DND-41 (cell line): ENCODE data around the gene FAM184B.

Experiments
- ATAC-seq: fragments of 200-7000 bp; cut with Tn5 transposase; 3 replicates; pipeline ENCODE4 v1.9.1; 2021; ENCODE audit warnings: low read depth; ENCODE audit not compliant: insufficient read depth
- DNase-seq: peaks from one replicate; pipeline ENCODE4 v3.0.0-alpha.2; 2020
- H2AFZ ChIP-seq: 2 replicates; pipeline ENCODE4 v1.6.0; 2012; ENCODE audit warnings: low read depth, low read length
- H3K27ac ChIP-seq: 2 replicates; pipeline ENCODE4 v1.5.1; 2012; ENCODE audit warnings: low read length, inconsistent platforms
- H3K27me3 ChIP-seq: fragments of 200-600 bp; sonication (generic); 2 replicates; pipeline ENCODE4 v1.6.0; 2012; ENCODE audit warnings: low read length, mild to moderate bottlenecking, inconsistent platforms; ENCODE audit not compliant: insufficient read depth, poor library complexity
- H3K36me3 ChIP-seq: 2 replicates; pipeline ENCODE4 v1.5.1; 2012; ENCODE audit warnings: low read length, inconsistent platforms; ENCODE audit not compliant: insufficient read depth
- H3K4me1 ChIP-seq: 2 replicates; pipeline ENCODE4 v1.5.1; 2012; ENCODE audit warnings: mild to moderate bottlenecking, low read length; ENCODE audit not compliant: insufficient read depth
- H3K4me2 ChIP-seq: 2 replicates; pipeline ENCODE4 v1.6.0; 2012; ENCODE audit warnings: mild to moderate bottlenecking, moderate library complexity, low read length, inconsistent platforms; ENCODE audit not compliant: insufficient read depth
- H3K4me3 ChIP-seq, 2 experiments: fragments of 200-600 bp in 1 of 2; shearing (Covaris generic) in 1 of 2; 2 replicates each; pipeline ENCODE4 v1.5.1; 2012 to 2016; ENCODE audit warnings: inconsistent platforms in 2 of 2, low read length in 2 of 2, mild to moderate bottlenecking in 2 of 2, low read depth in 1 of 2, moderate library complexity in 1 of 2
- H3K79me2 ChIP-seq: 2 replicates; pipeline ENCODE4 v1.6.0; 2012; ENCODE audit warnings: low read length, inconsistent platforms; ENCODE audit not compliant: insufficient read depth
- H3K9ac ChIP-seq: 2 replicates; pipeline ENCODE4 v1.6.0; 2012; ENCODE audit warnings: low read depth, mild to moderate bottlenecking, inconsistent platforms, low read length, moderate library complexity
- H3K9me3 ChIP-seq: 2 replicates; pipeline ENCODE4 v1.5.1; 2012; ENCODE audit warnings: low read length, moderate library complexity, mild to moderate bottlenecking, inconsistent platforms; ENCODE audit not compliant: insufficient read depth, severe bottlenecking
- H4K20me1 ChIP-seq: 2 replicates; pipeline ENCODE4 v1.6.0; 2012; ENCODE audit warnings: low read length; ENCODE audit not compliant: insufficient read depth
- EZH2 ChIP-seq: IDR thresholded peaks from 3 replicates; pipeline ENCODE4 v1.6.1; 2012; ENCODE audit warnings: borderline replicate concordance, low read depth, mild to moderate bottlenecking, moderate library complexity, low read length, inconsistent platforms; ENCODE audit not compliant: severe bottlenecking
- TF ChIP-seq, protein P1 (sequence below): IDR thresholded peaks from 2 replicates; pipeline ENCODE4 v1.5.1; 2012; ENCODE audit warnings: borderline replicate concordance, low read length, moderate library complexity, mild to moderate bottlenecking; ENCODE audit not compliant: poor library complexity, severe bottlenecking; ENCODE audit errors: extremely low read depth

FAM184B gene

DNA sequence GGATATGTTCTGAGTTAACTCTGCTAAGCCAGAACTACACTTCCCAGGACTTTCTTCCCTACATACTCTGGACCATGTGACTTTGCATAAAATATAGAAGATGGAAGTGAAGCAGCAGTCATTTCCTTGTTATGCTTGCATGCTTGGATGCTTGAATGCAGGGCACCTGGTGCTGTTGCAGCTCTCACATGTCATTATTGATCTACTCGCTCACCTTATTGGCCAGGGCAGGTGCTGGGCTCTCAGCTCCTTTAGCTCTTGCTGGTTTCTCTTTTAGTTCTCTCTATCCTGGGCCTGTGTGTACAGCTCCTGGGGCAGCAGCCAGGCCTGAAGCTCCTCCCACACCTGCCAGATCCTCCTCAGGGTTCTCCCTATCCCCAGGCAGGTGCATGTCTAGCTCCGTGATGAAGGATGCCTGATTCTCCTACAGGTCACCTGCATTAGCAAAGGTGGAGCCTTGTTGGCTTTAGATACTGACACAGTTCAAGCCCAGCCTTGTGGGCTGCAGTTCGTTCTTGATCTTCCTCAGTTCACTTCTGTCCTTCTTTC, 113.7 kb downstream of the FAM184B start:
- Histone ChIP-seq H3K4me1 (no peaks in the 10 kb centered on the region), H3K36me3 (no peaks in the 10 kb centered on the region), H3K4me2 (no peak overlapping the region), H4K20me1 (no peaks in the 10 kb centered on the region), H3K4me3 (no peak overlapping the region), H3K79me2 (no peaks in the 10 kb centered on the region), H2AFZ (no peak overlapping the region), H3K27me3 (no peaks in the 10 kb centered on the region), H3K9me3 (no peaks in the 10 kb centered on the region), H3K9ac (no peak overlapping the region), H3K27ac (no peak overlapping the region)
- TF ChIP-seq, protein P1, sequence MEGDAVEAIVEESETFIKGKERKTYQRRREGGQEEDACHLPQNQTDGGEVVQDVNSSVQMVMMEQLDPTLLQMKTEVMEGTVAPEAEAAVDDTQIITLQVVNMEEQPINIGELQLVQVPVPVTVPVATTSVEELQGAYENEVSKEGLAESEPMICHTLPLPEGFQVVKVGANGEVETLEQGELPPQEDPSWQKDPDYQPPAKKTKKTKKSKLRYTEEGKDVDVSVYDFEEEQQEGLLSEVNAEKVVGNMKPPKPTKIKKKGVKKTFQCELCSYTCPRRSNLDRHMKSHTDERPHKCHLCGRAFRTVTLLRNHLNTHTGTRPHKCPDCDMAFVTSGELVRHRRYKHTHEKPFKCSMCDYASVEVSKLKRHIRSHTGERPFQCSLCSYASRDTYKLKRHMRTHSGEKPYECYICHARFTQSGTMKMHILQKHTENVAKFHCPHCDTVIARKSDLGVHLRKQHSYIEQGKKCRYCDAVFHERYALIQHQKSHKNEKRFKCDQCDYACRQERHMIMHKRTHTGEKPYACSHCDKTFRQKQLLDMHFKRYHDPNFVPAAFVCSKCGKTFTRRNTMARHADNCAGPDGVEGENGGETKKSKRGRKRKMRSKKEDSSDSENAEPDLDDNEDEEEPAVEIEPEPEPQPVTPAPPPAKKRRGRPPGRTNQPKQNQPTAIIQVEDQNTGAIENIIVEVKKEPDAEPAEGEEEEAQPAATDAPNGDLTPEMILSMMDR: no peak
- TF ChIP-seq EZH2: no peak
- DNase-seq: no peak
- no peak for ATAC-seq

DNA sequence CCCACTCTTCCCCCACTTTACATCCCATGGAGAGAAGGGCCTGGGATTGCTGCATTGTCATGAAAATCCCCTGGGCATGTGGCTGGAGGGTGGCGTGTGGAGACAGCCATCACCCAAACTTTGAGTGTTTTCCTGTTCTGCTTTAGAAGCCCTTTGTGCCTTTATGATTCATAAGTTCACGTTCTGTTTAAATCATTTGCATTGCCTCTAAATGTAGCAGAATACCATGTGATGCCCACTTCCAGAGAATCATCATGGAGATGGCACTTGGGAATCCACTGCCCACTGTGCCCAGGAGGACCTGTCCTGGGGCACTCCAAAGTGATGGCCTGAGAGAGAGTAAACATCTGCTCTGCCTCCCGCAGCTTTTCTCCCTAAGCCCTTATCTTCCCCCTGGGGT, 114.2 kb downstream of the FAM184B start:
- TF ChIP-seq EZH2: no peak
- TF ChIP-seq, protein P1: no peak
- H3K4me1 ChIP-seq: no peaks in the 10 kb centered on the region
- H3K9ac ChIP-seq: no peak overlapping the region
- no peaks in the 10 kb centered on the region for H3K36me3 ChIP-seq
- no peaks in the 10 kb centered on the region for H3K79me2 ChIP-seq
- H3K27me3 ChIP-seq: no peaks in the 10 kb centered on the region
- H3K9me3 ChIP-seq: no peaks in the 10 kb centered on the region
- H3K4me3 ChIP-seq: no peak overlapping the region
- H3K27ac ChIP-seq: no peak overlapping the region
- DNase-seq: no peak
- no peaks in the 10 kb centered on the region for H4K20me1 ChIP-seq
- H3K4me2 ChIP-seq: no peak overlapping the region
- ATAC-seq: no peak
- H2AFZ ChIP-seq: no peak overlapping the region

DNA sequence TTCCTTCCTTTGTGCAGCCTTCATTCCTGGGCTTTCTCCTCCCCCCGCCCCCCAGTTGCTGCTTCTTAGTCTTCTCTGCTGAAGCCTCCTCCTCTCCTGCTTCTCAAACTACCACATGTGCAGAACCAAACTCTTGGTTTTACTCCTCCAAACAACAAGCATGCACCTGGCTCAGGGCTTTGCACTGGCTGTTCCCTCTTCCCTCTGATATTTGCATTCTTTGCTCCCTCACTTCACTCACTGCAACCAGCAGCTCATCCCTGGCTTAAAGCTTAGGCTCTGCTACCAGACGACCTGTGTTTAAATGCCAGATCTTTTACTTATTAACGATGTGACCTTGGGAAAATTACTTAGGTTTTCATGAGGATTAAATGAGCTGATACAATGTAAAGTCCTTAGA, 115.6 kb downstream of the FAM184B start:
- Histone ChIP-seq H4K20me1 (no peaks in the 10 kb centered on the region), H3K27ac (no peak overlapping the region), H3K9ac (no peak overlapping the region)

More for the DNA sequence above, 115.6 kb downstream of the FAM184B start:
- no peaks in the 10 kb centered on the region for H3K36me3 ChIP-seq
- no peak overlapping the region for H3K4me2 ChIP-seq
- H2AFZ ChIP-seq: no peak overlapping the region
- H3K9me3 ChIP-seq: no peaks in the 10 kb centered on the region
- H3K79me2 ChIP-seq: no peaks in the 10 kb centered on the region
- DNase-seq: no peak
- ATAC-seq: no peak
- H3K4me3 ChIP-seq: no peak overlapping the region
- no peaks in the 10 kb centered on the region for H3K27me3 ChIP-seq
- no peaks in the 10 kb centered on the region for H3K4me1 ChIP-seq
- TF ChIP-seq, protein P1: no peak
- TF ChIP-seq EZH2: no peak
